GOT3 (cell line): Measurements from ENCODE around the gene LPGAT1.

ENCODE experiments used
- DNase-seq: peaks from one replicate; lab custom pipeline; 2025; ENCODE audit warnings: mixed read lengths; lab: John Stamatoyannopoulos, UW

The LPGAT1 gene

DNA sequence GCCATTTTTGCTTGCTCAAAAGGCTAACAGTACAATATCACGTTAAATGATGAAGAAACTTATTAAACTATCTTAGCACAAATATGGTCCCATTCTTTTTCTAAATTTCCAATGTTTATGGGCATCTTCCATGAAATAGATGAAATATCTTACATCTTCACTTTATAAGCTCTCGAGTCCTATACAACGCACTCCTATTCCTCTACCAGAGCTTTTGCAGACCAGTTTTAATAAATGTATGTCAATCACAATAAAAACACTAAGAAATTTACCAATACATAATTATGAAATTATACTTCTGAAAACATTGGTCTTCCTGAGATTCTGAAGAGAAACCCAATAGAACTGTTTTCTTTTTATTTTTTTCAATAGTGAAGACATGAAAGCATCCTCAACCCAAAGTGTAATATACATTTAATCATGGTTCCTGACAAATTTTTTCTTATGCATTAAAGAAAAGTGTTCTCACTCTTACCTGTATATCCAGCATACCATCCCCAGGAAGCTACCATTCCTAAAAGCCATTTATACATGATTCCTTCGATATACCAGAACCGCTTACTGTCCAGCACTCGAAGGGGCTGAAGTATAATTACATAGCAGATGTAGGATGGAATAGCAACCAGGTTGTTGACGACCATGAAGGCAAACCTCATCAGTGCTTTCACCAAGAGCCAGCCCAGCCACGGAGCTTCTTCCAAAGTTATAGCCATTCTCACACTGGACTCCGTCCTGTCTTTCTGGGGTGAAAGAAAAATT is 1.8 kb downstream of the LPGAT1 start:
- DNase-seq = no peak

DNA sequence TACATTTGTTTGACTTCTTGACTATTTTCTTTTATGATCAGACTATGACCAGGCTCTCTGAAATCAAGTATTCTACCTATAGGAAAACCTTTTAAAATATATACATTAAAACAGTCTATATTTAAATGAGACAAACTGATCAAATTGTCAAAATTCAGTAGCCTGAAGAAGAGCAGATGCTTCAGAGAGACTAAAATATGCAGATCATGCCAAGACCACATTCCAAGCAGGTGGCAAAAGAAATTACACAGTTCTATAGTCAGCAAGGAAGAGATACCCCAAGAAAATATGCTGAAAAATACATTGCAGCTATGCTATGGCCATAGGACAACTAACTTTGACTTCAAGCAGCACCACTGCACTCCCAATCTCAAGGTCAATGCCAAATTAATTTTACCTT is 3.5 kb downstream of the LPGAT1 start:
- no peak for DNase-seq

- DNase-seq = no peak
These were observed 4.6 kb downstream of the LPGAT1 start for GRCh38 chr1:211825980-211826379.

DNA sequence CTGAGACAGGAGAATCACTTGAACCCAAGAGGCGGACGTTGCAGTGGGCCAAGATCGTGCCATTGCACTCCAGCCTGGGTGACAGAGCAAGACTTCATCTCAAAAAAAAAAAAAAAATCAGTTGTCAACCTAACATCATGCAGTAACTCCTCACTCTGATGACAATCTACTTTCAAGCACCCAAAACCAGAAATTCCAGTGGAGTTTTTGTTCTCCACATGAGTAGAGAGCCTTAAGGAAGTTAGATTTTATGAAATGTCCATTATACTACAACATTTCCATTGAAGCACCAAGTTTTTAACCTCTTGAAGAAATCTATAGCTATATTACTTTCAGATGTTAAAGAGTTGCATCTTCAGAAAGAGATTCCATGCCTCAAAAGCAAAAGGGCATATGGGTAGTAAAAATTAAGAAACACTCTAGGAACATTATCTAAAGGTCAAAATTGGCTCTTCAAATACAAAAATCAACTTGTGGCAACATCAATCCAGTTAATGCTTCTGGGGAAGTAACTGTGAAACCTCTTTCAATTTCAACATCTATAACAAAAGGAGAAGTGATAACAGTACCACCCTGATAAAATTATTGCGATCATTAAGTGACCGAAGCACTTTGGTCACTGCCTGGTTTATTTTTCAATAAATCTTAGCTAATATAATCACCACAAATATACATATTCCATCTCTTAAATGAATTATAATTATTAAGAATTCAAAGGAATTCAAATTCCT is 7.7 kb downstream of the LPGAT1 start:
- DNase-seq = no peak

GRCh38 chr1:211816586-211816985 is 14.0 kb downstream of the LPGAT1 start:
- no peak for DNase-seq

- DNase-seq = no peak
These were observed 16.2 kb downstream of the LPGAT1 start for GRCh38 chr1:211814313-211814712.

DNA sequence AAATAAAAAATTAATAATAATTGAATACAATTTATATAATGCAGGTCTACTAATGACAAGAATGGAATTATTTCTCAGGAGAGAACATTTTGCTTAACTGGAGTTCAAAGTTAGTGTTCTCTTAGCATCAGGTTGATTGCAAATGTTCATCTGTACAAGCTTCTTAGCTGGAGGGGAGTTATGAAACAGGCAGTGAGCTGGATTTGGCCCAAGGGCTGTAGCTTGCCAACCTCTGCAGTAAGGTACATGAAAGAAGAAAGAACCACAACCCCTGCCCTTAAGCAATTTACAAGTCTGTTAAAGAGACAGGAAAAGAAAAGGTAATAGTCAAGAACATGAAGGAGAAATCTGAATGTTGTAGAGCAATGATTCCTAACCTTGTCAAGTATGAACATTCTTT is 17.0 kb downstream of the LPGAT1 start:
- DNase-seq = no peak

GRCh38 chr1:211812584-211812983 is 18.0 kb downstream of the LPGAT1 start:
- DNase-seq = no peak

DNA sequence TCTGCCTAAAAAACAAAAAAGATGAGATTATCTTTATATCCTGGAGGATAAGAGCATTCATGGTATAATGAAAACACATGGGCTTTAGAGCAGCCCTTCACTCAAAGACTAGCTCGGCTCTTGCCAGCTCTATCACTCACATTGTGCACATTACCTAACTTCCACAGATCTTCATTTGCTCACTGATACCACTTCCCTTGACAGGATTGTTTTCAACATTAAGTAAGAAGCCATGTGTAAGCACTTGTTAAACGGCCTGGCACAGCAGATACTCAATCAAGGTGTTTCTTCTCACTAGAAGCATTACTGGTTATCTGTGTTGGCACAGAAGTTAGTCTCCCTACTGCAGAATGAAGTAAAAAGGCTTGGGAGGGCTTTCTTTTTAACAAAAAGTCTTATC is 18.7 kb downstream of the LPGAT1 start:
- DNase-seq = no peak

DNA sequence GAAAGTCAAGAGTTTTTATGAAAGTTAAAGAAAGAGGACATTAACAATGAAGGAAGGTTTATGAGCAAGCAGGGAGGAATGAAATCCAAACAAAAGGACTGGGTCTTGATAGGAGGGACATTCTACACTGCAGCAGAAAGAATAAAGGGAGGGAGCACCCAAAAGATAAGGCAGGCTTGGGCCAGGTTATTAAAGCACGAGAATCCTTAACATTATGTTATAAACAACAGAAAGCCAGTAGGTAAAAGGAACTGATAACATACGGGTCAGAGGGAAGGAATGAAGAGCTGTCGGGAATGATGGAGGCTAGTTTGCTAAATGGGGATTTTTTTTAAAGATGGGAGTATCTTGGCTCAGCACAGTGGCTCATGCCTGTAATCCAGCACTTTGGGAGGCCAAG is 19.4 kb downstream of the LPGAT1 start:
- no peak for DNase-seq

DNA sequence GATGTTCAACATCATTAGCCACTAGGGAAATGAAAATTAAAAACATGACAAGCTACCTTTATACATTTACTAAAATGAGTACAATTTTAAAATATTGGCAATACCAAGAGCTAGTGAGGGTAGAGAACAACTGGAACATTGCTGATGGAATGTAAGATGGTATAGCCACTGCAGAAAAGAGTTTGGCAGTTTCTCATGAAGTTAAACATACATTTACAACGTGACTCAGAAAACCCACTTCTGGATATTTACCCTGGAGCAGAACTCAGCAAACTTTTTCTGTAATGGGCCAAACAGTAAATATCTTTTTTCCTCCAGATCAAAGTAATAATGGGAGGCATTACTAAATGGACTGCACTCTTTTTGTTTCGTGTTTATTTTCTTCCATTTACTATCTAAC is 22.1 kb downstream of the LPGAT1 start:
- DNase-seq = no peak

GRCh38 chr1:211804915-211805314 is 25.6 kb downstream of the LPGAT1 start:
- DNase-seq = no peak

DNA sequence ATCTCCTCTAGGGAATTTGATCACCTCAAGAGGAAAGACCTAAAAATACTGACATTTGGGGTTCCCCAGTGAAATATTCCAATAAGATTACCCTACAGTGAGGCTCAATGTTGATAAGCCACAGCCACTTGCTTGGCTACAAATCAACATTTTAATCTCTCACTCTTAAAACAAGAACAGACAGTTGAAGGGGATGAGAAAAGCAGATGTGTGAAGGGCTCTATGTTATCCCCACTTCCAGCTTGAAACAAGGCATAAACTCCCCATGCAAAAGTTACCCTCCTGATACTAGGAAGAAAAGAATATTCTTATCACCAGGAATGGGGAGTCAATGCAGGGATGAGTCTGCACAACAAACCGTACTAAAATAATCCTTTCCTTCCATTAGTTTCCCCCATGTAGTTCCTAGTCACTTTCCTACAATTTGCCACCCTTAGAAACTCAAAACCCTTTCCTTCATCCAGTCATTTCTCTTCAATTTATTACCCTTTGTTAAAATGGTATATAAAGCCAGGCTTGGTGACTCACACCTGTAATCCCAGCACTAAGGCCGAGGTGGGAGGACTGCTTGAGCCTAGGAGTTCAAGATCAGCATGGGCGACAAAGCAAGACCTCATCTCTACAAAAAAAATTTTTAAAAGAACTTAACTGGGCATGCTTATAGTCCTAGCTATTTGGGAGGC is 29.5 kb downstream of the LPGAT1 start:
- DNase-seq = no peak

- DNase-seq = no peak
These were observed 32.6 kb downstream of the LPGAT1 start for GRCh38 chr1:211797994-211798393.

DNA sequence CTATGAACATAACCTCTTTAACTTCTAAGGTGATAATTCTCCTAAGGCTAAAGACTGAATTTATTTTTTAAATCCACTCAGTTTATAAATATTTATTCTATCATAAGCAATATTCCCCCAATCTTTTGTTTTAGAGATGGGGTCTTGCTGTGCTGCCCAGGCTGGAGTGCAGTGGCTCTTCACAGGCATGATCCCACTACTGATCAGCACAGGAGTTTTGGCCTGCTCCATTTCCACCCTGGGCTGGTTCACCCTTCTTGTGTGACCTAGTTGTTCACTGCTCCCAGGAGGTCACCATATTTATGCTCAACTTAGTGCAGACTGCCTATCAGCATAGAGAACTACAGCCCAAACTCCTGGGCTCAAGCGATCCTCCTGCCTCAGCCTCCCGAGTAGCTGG is 38.6 kb downstream of the LPGAT1 start:
- DNase-seq = no peak

GRCh38 chr1:211789641-211790464 is 40.7 kb downstream of the LPGAT1 start:
- DNase-seq = no peak

DNA sequence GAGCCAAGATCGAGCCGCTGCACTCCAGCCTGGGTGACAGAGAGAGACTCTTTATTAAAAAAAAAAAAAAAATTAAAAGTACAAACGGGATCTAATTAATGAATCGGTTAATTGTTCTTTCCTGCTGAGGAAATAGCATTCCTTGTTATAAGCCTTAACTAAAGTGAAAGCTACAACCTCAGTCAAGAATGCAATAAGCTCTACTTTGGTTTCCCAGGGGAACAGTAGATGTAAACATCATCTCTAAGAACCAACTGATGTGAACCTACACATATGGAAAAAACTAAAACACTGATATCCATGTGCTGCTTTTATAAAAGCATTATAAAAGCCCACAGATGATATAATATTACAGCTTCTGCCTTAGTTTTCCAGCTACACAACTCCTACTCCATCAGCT is 41.9 kb downstream of the LPGAT1 start:
- DNase-seq = no peak

DNA sequence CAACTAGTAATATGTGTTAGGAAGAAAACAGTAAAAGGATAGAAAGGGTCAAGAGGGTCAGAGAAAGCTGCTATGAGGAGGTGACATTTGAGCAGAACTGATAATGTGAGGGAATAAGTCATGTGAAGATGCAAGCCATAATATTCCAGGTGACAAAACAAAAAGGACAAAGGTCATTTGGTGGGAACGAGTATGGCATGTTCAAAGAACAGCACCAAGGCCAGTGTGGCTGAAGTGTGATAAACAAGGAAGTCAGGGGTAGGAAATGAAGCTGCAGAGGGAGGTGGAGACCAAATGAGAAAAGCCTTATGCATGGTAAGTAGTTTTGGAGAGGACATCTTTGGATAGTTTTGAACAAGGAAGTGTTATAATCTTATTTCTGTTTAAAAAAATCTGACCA is 46.7 kb downstream of the LPGAT1 start:
- no peak for DNase-seq

- DNase-seq = no peak
These were observed 47.3 kb downstream of the LPGAT1 start for GRCh38 chr1:211783266-211783665.

- no peak for DNase-seq
These were observed 49.3 kb downstream of the LPGAT1 start for GRCh38 chr1:211781260-211781659.

- DNase-seq = no peak
These were observed 55.4 kb downstream of the LPGAT1 start for GRCh38 chr1:211775170-211775569.

- no peak for DNase-seq
These were observed 65.9 kb downstream of the LPGAT1 start for GRCh38 chr1:211764701-211765100.
